ENCODE measurements around the gene EFCAB6. TPM values are rescaled to one million over a fixed set of nuclear protein-coding genes. Genes with fewer than 3 reads are reported as not detected.

The EFCAB6 gene
- total RNA-seq, 1 donor from 2014 or later = 7.0 TPM

- H3K4me3 Mint-ChIP-seq (ENCODE audit: low read depth) = no peak overlapping the region
- H3K4me1 Mint-ChIP-seq (ENCODE audit: low read depth) = peaks cover 6% of the 10 kb centered on the region
- H3K36me3 Mint-ChIP-seq (ENCODE audit: insufficient read depth) = no peaks in the 10 kb centered on the region
- no peaks in the 10 kb centered on the region for H3K27me3 Mint-ChIP-seq
- no peaks in the 10 kb centered on the region for H3K9me3 Mint-ChIP-seq (ENCODE audit: low read depth)
- no peak overlapping the region for H3K27ac Mint-ChIP-seq
- no peak for DNase-seq (ENCODE audit: low spot score, unreplicated experiment)
- TF ChIP-seq CTCF (IDR thresholded peaks at IDR 0.05; ENCODE audit: unreplicated experiment) = no peak
Measured at GRCh38 chr22:43689356-43689755, 122.7 kb downstream of the EFCAB6 start.

- Mint-ChIP-seq H3K4me1 (ENCODE audit: low read depth) (peaks cover 9% of the 10 kb centered on the region), H3K27ac (no peak overlapping the region), H3K9me3 (ENCODE audit: low read depth) (peaks cover 7% of the 10 kb centered on the region), H3K27me3 (no peaks in the 10 kb centered on the region), H3K36me3 (ENCODE audit: insufficient read depth) (peaks cover 5% of the 10 kb centered on the region), H3K4me3 (ENCODE audit: low read depth) (no peak overlapping the region)
- no peak for TF ChIP-seq CTCF (IDR thresholded peaks at IDR 0.05; ENCODE audit: unreplicated experiment)
- DNase-seq (ENCODE audit: low spot score, unreplicated experiment) = no peak
Measured at GRCh38 chr22:43682851-43683250, 129.3 kb downstream of the EFCAB6 start.

- no peaks in the 10 kb centered on the region for H3K27me3 Mint-ChIP-seq
- H3K4me1 Mint-ChIP-seq (ENCODE audit: low read depth) = peaks cover 9% of the 10 kb centered on the region
- no peak for TF ChIP-seq CTCF (IDR thresholded peaks at IDR 0.05; ENCODE audit: unreplicated experiment)
- peaks cover 5% of the 10 kb centered on the region for H3K36me3 Mint-ChIP-seq (ENCODE audit: insufficient read depth)
- no peak overlapping the region for H3K27ac Mint-ChIP-seq
- H3K9me3 Mint-ChIP-seq (ENCODE audit: low read depth) = peaks cover 7% of the 10 kb centered on the region
- DNase-seq (ENCODE audit: low spot score, unreplicated experiment) = no peak
- H3K4me3 Mint-ChIP-seq (ENCODE audit: low read depth) = no peak overlapping the region
Measured at GRCh38 chr22:43681731-43682360, 130.3 kb downstream of the EFCAB6 start.

GRCh38 chr22:43670513-43670912, 141.6 kb downstream of the EFCAB6 start:
- Mint-ChIP-seq H3K27ac (no peak overlapping the region), H3K27me3 (no peaks in the 10 kb centered on the region)

GRCh38 chr22:43669190-43669589, 142.9 kb downstream of the EFCAB6 start:
- Mint-ChIP-seq H3K4me3 (ENCODE audit: low read depth) (no peak overlapping the region), H3K4me1 (ENCODE audit: low read depth) (no peaks in the 10 kb centered on the region), H3K9me3 (ENCODE audit: low read depth) (no peaks in the 10 kb centered on the region), H3K36me3 (ENCODE audit: insufficient read depth) (peaks cover 3% of the 10 kb centered on the region), H3K27ac (no peak overlapping the region), H3K27me3 (no peaks in the 10 kb centered on the region)
- no peak for DNase-seq (ENCODE audit: low spot score, unreplicated experiment)
- TF ChIP-seq CTCF (IDR thresholded peaks at IDR 0.05; ENCODE audit: unreplicated experiment) = no peak

More at GRCh38 chr22:43670513-43670912, 141.6 kb downstream of the EFCAB6 start:
- no peak for TF ChIP-seq CTCF (IDR thresholded peaks at IDR 0.05; ENCODE audit: unreplicated experiment)
- no peaks in the 10 kb centered on the region for H3K4me1 Mint-ChIP-seq (ENCODE audit: low read depth)
- H3K36me3 Mint-ChIP-seq (ENCODE audit: insufficient read depth) = peaks cover 3% of the 10 kb centered on the region
- DNase-seq (ENCODE audit: low spot score, unreplicated experiment) = no peak
- H3K4me3 Mint-ChIP-seq (ENCODE audit: low read depth) = no peak overlapping the region
- H3K9me3 Mint-ChIP-seq (ENCODE audit: low read depth) = no peaks in the 10 kb centered on the region
